Stimulated activated CD4-positive, alpha-beta T cell treated with anti-CD3 and anti-CD28 coated beads, TNF-alpha, amount 100 ng/mL, for 1 hour (primary cell): Measurements from ENCODE around the gene CLGN.
"Not testable (repeated sequence)": the region's sequence is repeated elsewhere in the genome, so short reads cannot be mapped to it uniquely, and the experiment has no call there.

Experiments
- DNase-seq, 3 donors: peaks; one replicate each; pipeline ENCODE4 v3.0.0-alpha.2; 2020; ENCODE audit warnings: low read depth in 3 of 3, low spot score in 1 of 3

The CLGN gene, protein sequence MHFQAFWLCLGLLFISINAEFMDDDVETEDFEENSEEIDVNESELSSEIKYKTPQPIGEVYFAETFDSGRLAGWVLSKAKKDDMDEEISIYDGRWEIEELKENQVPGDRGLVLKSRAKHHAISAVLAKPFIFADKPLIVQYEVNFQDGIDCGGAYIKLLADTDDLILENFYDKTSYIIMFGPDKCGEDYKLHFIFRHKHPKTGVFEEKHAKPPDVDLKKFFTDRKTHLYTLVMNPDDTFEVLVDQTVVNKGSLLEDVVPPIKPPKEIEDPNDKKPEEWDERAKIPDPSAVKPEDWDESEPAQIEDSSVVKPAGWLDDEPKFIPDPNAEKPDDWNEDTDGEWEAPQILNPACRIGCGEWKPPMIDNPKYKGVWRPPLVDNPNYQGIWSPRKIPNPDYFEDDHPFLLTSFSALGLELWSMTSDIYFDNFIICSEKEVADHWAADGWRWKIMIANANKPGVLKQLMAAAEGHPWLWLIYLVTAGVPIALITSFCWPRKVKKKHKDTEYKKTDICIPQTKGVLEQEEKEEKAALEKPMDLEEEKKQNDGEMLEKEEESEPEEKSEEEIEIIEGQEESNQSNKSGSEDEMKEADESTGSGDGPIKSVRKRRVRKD

DNA sequence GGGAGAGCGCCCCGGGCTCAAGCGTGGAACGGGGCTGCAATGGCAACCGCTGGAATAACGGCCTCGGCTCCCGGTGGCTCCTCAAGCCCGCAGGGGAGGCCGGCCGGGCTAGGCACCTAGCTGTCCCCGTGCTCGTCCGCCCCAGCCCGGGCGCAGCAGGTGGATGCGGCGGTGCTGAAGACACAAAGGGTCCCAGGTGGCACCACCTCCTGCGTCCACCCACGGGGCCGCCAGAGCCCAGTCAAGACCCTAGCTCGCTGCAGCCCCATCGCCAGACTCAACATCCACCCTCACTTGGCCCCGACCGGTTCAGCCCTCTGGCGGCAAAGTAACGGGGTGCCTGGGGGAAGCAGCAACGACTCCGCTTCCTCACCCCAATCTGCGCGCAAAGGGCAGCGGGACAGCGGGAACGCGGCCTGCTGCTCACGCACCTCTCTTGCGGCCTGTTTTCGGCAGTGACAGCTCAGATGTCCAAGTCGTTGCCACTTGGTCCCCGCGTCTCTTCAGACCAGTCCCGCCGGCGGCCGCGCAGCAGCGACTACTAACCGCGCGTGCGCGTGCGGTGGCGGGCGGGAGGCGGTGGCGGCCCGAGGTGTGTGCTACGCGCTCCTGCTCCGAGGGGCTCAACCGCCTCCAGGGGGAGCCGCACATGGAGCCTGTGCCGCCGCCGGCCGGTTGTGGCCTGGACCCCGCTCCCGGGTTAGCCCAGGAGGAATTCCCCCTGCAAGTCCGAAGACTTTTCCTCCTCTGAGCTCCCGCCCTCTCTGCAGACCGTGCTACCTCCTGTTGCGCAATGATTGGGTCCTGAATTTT lies at the start of gene CLGN:
Gene CLGN, minus strand, starts transcription at position 543 of the 813 bp plus-strand sequence. CDS start 14,570 bp downstream, outside the sequence.
- peak in 1 of 3 donors; percentile 32 for DNase-seq

DNA sequence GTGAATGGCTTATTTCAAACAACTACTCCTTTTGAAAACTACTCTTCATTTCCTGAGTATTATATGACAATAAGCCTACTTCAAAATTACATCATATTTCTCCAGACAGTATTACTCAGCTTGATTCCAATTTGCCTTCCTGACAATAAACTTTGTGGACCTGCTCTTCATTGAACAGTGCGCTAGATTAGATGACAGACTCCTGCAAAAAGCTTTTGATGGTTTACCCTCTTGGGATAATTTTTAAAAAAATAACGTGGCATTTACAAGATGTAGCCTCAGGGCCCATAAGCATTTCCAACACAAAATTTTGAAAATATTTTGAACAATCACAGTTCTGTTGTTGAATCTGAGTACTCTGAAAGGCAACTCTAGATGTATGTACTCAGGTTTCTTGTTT lies 44.7 kb upstream of the CLGN start:
- no peak for DNase-seq

DNA sequence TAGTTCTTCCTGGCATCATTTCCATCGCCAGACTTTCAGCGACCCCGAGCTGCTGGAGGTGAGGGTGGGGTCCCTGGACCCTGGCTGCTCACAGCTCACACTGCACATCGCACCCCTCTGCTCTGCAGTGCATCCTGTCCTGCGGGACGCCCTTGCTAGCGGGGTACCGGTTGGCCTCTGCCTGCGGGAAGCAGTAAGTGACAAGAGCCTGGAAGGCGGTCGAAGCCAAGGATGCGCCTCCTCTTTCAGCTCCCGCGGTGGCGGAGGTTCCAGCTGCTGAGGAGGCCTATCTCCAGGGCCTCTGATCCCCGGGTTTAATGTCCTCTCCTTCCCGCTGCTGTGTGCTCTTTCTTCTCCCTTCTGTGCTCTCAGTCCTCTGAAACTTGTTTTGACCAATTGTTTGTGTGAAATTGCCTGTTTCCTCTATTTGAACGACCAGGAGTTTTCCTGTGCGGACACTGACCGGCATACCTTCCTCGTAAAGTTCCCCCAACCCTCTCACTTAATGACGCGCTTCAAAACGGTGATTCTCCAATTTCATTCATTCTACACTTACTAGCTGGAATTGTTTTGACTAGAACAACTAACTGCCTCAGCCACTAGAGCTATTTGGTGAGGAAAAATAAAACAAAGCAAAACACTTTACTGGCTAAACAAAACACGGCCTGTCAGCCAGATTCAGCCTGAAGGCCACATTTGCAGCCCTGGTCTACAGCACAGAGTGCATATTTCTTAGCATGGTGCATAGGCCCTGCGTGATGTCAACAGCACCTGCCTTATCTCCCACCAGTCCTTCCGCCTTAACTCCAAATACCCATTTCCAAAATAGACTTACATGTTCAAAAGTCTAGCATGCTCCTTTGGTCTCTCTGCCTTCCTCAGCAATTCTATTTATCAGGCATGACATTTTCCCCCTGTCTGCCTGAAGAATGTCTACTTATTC lies 42.6 kb upstream of the CLGN start:
- no peak for DNase-seq

DNA sequence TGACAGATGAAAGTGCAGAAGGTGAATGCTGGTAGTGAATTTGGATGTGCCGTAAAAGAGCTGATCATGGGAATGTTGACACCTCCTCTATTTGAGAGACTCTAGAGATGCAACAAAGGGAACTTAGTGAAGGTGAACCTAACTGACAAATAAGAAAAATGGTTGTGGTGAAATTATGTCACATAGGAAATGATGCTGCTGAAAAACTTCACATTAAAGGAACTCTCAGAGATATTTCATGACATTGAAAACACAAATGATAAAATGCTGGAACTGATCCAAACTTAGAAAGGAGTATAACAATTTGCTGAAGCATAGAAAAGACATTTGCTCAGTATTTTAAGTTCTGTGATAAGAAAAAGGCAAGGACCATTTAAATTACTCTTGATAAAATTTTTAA lies 38.7 kb upstream of the CLGN start:
- DNase-seq, result no peak

DNA sequence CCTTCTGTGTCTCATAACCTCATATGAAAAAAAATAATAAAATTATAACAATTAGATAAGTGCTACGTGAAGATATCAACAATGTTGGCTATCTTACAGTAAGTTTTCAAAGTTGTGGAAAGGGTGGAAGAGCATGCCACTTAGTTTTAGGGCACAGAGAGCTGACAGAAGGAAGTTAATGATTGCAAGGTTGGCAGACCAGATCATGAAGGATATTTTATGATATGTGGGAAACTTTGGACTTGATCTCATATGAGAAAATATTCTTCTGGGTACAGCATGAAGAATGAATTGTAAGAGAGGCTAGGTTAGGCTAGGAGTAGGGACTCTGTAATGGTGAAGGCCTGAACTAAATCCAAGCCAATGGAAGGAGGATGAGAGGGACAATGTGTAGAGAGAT lies 36.2 kb upstream of the CLGN start:
- DNase-seq, result no peak

DNA sequence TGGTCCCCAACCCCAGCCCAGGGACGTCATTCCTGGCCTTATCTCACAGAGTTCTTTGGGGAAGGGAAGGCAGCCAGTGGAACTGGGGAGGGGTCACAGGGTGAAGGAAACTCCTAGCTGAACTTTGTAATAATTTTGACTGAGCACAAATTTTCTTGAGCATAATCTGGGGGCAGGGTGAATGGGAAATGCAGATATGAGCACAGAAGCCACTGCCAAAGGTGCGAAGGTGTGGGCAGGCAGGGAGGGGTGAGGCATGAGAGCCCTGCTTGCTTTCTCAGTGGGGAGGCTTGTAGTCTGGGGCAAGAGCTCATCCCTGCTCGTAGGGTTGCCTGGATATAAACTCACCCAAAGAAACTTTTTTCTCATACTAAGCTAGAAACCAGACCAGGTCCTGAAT lies 35.7 kb upstream of the CLGN start:
- DNase-seq, result no peak

DNA sequence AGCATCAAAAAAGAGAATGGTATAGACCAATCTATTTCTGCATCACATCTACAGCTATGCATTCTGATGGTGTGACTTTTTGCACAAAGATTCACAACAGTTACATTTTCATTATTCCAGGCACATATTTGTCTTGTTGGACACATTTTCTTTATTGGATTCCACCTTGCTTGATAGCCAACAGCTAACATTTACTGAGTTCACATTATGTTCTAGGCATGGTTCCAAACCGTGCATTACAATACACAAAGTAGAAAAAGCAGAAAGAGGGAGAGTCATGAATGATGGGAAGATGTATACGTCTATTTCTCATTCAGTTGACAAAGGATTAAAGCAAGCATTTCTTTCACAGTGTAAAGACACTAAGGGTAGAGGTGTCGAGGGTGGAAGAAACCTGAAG lies 22.9 kb upstream of the CLGN start:
- no peak for DNase-seq

DNA sequence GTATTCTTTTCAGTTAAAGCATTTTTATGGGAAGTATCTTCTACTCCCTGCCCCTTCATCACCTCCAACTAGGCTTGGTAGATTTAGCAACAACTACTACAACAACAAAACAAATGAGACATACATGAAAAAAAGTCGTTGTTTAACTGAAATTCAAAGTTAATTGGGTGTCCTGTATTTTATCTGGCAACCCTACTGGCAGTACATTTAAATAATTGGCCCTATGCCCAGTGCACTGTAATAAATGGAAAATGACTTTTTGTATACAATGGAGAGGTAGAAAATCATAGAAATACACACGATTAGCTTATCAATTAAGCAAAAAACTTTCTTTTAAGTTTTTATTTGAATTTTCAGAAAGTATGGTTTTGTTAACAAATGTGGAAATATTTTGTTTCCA lies 21.4 kb upstream of the CLGN start:
- DNase-seq, result no peak

DNA sequence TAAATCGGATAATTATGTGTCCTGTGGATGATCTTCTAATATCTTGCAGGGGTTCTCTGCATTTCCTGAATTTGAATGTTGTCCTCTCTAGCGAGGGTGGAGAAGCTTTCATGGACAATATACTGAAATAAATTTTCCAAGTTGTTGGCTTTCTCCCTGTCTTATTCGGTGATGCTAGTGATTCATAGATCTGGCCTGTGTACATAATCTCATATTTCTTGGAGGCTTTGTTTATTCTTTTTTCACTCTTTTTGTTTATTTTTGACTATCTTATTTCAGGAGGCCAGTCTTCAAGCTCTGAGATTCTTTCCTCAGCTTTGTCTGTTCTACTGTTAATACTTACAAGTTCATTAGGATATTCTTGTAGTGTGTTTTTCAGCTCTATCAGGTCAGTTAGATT lies 20.7 kb upstream of the CLGN start:
- DNase-seq, result no peak

DNA sequence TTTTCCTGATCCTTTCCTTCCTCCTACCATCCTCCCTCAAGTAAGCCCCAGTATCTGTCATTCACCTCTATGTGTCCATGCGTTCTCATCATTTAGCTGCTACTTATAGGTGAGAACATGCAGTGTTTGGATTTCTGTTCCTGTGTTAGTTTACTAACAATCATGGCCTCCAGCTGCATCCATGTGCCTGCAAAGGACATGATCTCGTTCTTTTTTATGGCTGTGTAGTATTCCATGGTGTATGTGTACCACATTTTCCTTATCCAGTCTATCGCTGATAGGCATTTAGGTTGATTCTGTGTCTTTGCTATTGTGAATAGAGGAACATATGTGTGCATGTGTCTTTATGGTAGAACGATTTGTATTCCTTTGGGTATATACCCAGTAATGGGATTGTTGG lies 16.9 kb upstream of the CLGN start:
- not testable (repeated sequence) for DNase-seq

DNA sequence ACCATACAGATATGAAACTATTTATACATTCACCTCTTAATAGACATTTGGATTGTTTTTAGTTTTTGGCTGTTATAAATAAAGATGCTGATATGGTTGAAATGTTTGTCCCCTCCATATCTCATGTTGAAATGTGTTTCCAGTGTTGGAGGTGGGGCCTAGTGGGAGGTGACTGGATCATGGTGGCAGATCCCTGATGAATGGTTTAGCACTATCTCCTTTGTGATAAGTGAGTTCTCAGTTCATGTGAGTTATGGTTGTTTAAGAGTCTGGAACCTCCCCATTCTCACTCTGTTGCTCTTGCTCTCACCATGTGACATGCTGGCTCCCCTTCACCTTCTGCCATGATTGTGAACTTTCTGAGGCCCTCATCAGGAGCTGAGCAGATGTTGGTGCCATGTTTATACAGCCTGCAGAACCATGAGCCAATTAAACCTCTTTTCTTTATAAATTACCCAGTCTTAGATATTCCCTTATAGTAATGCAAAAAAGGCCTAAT lies 12.2 kb upstream of the CLGN start:
- DNase-seq, result no peak

DNA sequence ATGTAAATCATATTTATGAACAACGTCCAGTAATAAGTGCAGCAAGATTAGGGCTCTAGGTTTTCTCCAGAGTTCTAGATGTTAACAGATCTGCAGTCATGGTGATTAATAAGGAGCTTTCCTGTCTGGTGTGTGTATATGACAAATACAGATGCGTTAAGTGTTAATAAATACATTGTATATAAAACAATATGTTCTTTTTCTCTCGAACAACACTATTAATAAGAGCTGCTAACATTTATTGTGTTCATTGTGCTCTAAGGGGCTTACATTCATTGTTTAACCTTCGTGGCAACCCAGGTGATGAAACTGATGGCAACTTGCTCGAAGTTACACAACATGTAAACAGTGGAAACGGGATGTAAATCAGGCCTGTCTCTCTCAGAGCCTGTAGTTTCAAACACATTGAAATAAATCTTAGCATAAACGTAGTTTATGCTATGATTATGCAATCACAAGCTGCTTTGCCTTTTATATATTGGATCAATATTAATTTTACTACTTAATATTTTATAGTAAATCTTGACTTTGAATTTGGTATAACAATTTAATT lies 547 bp upstream of the CLGN start:
- DNase-seq, result no peak

DNA sequence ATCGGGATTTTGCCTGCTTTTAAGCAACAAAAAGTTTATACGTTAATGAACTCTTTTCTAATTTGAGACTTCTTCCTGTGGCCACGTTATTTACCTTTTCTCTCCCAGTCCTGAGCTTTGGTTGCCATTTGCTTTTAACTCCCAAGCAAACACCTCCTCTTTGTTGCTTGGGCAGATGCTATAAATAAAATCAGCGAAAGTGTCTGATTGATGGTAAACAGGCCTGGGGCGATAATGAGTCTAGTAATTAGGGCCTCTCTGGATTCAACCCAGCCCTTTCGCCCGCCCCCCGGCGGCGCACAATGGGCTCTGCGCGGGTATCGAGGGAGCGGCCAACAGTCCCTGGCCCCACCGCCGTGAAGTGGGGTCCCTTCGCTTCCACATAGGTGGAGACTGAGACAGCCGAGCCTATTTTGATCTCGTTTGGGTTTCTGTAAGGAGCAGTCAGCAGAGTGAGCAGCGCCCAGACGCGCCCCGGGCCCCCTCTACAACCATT lies 790 bp downstream of the CLGN start:
- DNase-seq, result no peak

DNA sequence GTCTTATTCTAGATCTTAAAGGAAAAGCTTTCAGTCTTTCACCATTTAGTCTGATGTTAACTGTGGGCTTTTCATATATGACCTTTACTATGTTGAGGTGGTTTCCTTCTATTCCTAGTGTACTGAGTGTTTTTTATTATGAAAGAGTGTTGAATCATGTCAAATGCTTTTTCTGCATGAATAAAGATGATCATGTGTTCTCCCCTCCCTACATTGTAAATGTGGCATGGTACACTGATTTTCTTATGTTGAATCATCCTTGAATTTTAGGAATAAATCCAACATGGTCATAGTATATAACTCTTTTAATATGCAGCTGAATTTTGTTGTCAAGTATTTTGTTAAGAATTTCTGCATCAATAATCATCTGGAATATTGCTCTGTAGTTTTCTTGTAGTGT lies 4.3 kb downstream of the CLGN start:
- DNase-seq, result no peak

DNA sequence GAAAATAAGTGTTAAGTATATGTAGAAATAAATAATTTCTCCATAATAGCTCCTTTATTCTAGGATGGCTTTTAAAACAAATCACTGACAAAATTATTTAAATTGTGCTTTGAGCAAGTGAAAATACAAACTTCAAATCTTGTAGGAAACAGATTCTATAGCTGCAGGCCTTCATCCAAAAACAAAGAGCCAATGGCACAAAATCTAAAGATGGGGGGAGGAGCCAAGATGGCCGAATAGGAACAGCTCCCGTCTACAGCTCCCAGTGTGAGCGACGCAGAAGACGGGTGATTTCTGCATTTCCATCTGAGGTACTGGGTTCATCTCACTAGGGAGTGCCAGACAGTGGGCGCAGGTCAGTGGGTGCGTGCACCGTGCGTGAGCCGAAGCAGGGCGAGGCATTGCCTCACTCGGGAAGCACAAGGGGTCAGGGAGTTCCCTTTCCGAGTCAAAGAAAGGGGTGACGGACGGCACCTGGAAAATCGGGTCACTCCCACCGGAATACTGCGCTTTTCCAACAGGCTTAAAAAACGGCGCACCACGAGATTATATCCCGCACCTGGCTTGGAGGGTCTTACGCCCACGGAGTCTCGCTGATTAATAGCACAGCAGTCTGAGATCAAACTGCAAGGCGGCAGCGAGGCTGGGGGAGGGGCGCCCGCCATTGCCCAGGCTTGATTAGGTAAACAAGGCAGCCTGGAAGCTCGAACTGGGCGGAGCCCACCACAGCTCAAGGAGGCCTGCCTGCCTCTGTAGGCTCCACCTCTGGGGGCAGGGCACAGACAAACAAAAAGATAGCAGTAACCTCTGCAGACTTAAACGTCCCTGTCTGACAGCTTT lies 14.1 kb downstream of the CLGN start:
- DNase-seq, result not testable (repeated sequence)

DNA sequence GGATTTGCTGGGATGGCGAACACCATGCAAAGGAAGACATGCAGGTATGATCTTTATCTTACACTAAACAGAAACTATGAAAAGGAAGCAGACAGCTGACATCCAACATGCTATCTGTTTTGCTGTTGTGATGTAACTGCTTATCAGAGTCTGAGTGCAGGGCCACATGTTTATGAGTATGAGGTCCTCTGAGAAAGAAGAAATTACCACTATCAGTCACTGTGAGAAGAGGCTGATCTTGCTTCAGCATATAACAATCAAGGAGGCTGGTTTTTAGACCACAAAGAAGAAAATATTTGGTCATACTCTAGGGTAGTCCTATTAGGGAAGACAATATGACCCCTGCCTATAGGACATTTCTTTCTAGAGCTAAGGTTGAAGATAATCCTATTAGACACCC lies 18.5 kb downstream of the CLGN start:
- DNase-seq, result no peak

DNA sequence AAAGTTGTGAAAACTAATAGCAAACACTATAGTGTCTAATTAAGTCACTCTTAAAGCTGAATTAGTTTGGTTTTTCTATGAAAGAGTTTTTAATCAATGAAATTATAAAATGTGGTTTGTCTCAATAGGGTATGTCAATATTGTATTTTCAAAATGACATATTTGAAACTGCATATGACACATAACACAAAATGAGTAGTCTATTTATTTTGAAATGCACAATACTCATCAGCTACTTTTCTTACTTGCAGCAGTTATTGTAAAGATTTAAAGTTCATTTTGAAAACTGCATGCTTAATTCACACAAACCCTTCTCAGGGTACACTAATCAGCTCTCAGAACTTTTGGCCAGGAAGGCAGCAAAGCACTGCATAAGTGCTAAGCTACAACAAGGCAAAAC lies 21.2 kb downstream of the CLGN start:
- no peak for DNase-seq

DNA sequence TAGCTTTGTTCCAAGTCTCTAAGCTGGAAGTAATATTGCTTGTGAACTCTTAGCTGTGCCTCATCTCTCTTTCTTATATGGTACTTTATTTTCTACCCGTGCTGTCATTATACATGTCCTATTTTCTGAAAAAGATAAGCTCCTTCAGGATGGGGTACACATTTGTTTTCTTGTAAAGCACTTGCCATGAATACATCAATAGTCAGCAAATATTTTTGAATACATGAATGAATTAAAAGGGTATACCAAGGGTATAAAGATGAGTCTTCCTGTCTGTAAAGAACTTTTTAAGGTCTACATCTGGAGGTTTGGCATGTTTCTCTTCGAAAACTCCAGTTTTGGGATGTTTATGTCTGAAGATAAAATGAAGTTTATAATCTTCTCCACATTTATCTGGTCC lies 27.3 kb downstream of the CLGN start:
- no peak for DNase-seq

DNA sequence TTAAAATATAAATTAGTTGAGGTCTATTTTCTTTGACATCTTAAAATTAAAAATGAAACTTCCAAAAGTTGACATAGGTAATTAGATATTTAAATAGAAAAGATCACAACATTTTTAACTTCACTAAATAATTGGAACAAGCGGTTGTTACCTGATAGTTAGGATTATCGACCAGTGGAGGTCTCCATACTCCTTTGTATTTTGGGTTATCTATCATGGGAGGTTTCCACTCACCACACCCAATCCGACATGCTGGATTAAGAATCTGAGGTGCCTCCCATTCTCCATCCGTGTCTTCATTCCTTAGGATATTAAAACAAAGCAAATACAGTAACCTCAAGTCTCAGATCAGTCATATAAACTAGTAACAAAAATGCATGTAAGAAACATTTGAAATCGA lies 31.8 kb downstream of the CLGN start:
- no peak for DNase-seq
